Measurements from ENCODE around the gene OOSP4A. TPM values are rescaled to one million over a fixed set of nuclear protein-coding genes. Genes with fewer than 3 reads are reported as not detected.
A peak's percentile ranks its signal among the peaks of the same experiment; 100 is the strongest.
"Not testable (repeated sequence)": the region's sequence is repeated elsewhere in the genome, so short reads cannot be mapped to it uniquely, and the experiment has no call there.

Gene OOSP4A
- polyA plus RNA-seq, 2 of the 4 experiments (the other 2 are of a cell fraction) = not detected

DNA sequence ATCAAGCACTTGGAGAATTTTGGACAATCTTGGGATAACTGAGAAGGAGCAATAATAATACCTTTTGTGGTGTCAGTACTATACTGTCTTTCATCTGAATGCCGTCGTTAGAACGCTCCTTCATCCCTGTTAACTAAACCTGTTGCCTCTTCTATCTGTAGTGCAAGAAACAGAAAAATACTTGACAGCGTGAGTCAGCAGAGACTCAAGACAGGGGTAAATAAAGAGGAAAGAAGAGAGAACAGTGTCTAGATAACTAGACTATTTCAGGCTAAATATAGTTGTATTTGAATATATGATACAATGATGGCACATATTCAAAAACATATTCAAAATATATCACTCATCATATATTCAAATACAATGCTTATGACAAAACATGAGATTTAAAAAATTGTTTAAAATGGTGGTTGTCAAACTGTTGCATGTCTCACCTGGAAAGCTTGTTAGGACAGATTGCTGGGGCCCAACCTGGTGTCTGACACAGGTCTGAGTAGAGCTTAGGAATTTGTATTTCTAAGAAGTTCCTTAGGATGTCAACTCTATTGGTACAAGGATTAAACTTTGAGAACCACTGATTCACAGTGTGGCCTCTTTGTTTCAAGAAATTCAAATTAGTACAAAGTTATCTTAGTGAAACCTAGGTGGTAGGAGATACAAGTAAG, 17.4 kb downstream of the OOSP4A start:
- ATAC-seq = no peak
- Histone ChIP-seq H3K4me2 (no peak overlapping the region), H3K4me1 (no peaks in the 10 kb centered on the region), H3K9me3 (no peaks in the 10 kb centered on the region), H3K4me3 (no peak overlapping the region), H3K27ac (no peak overlapping the region)
- DNase-seq (ENCODE audit: low read depth in 1 of 2, low spot score in 1 of 2) = no peak
- FAIRE-seq = no peak
- TF ChIP-seq RFX5 (IDR thresholded peaks at IDR 0.05) (no peak), POLR2AphosphoS2 (conservative IDR thresholded peaks at IDR 0.05; ENCODE audit: low read length) (no peak), KDM1A (IDR thresholded peaks at IDR 0.05; ENCODE audit: low read depth) (no peak), CBX8 (IDR thresholded peaks at IDR 0.05) (no peak), ZFP36 (IDR thresholded peaks at IDR 0.05; ENCODE audit: borderline replicate concordance, partially characterized antibody) (no peak), HDAC2 (IDR thresholded peaks at IDR 0.05) (no peak), ATOH8 (CRISPR knock-in tag; IDR thresholded peaks at IDR 0.05; ENCODE audit: low read depth) (no peak), SMC3 (IDR thresholded peaks at IDR 0.05) (no peak), EP300 (IDR thresholded peaks at IDR 0.05) (no peak), MAFK (IDR thresholded peaks at IDR 0.05; ENCODE audit: partially characterized antibody) (no peak), RCOR1 (IDR thresholded peaks at IDR 0.05; ENCODE audit: low read depth, low read length) (no peak), CHD4 (IDR thresholded peaks at IDR 0.05; ENCODE audit: borderline replicate concordance) (no peak), SREBF2 (IDR thresholded peaks at IDR 0.05) (no peak), POLR2A (IDR thresholded peaks at IDR 0.05; ENCODE audit: low read length) (no peak), USF2 (IDR thresholded peaks at IDR 0.05) (no peak), JUN (IDR thresholded peaks at IDR 0.05) (no peak)
- TF ChIP-seq, protein P1, sequence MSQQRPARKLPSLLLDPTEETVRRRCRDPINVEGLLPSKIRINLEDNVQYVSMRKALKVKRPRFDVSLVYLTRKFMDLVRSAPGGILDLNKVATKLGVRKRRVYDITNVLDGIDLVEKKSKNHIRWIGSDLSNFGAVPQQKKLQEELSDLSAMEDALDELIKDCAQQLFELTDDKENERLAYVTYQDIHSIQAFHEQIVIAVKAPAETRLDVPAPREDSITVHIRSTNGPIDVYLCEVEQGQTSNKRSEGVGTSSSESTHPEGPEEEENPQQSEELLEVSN (IDR thresholded peaks at IDR 0.05; ENCODE audit: borderline replicate concordance, low read depth) = no peak
- TF ChIP-seq, protein P2, sequence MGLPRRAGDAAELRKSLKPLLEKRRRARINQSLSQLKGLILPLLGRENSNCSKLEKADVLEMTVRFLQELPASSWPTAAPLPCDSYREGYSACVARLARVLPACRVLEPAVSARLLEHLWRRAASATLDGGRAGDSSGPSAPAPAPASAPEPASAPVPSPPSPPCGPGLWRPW (IDR thresholded peaks at IDR 0.05) = no peak
- WGBS (ENCODE audit: missing lambda C conversion rate) = 27% methylated on average over 4 of the region's 4 CpGs
- CTCF ChIA-PET = no interaction called here
- POLR2A ChIA-PET = no interaction called here

DNA sequence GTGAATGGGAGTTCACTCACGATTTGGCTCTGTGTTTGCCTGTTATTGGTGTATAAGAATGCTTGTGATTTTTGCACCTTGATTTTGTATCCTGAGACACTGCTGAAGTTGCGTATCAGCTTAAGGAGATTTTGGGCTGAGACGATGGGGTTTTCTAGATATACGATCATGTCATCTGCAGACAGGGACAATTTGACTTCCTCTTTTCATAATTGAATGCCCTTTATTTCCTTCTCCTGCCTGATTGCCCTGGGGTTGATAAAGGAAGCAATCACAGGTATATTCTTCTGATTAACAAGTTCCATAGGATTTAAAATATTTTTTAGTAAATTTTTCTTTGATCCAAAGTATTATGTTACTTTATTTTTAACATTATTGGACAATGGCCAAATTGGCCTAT, 18.2 kb downstream of the OOSP4A start:
- POLR2A ChIA-PET; FAIRE-seq; DNase-seq (ENCODE audit: low read depth in 1 of 2, low spot score in 1 of 2); H3K4me3 ChIP-seq; ATAC-seq; H3K4me1 ChIP-seq; H3K9me3 ChIP-seq; H3K27ac ChIP-seq; CTCF ChIA-PET; H3K4me2 ChIP-seq: not testable (repeated sequence)
- 28% methylated on average over 4 of the region's 4 CpGs for WGBS (ENCODE audit: missing lambda C conversion rate)

DNA sequence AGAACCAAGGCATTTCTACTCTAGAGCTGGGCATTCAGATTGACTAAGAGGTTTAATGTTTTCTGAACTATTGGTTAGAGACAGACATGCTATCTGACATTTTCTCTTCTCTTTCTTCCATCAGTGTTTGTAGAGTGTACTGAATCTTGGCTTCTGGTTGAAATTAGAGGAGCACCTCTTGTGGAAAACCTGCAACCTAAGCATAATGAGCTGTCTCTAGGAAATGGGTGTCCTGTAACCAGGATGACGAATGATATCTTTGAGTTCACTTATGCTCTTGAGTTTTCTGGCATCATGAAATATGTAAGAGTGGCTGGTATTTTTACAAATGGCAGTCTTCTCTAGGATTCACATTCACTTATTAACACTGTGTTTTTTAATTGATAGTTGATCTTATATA, 19.4 kb downstream of the OOSP4A start:
- ChIA-PET CTCF (interaction anchor here (1.2 kb wide), 1 partner anchor 43 kb away, joined by 3 read pairs; no protein-coding TSS in a partner anchor), POLR2A (no interaction called here)
- 0% methylated on average over 1 of the region's 1 CpG for WGBS (ENCODE audit: missing lambda C conversion rate)
- Histone ChIP-seq H3K4me1 (no peaks in the 10 kb centered on the region), H3K9me3 (no peaks in the 10 kb centered on the region), H3K4me3 (no peak overlapping the region), H3K4me2 (no peak overlapping the region), H3K27ac (no peak overlapping the region)
- TF ChIP-seq MAFK (IDR thresholded peaks at IDR 0.05; ENCODE audit: partially characterized antibody) = peak; percentile 48
- TF ChIP-seq BHLHE40 (IDR thresholded peaks at IDR 0.05; ENCODE audit: low read depth, low read length) = no peak
- FAIRE-seq (no peak), ATAC-seq (no peak), DNase-seq (ENCODE audit: low read depth in 1 of 2, low spot score in 1 of 2) (no peak)

DNA sequence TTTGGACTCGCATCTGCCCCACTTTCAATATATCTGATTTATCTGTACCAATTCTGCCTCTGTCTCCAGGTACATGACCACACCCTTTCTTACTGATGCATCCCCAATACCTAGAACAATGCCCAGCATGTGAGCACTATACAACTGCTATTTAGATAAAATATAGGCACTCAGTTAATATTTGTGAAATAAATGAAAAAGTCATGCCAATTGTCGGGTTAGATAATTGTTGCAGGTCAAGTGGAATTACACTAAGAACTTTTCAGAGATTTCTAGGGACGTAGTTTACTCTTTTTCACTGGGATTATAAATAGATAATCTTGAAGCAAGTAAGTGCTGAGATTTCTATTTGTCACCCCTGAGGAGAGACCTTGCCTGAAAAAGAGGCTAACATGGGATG, 20.5 kb downstream of the OOSP4A start:
- Histone ChIP-seq H3K9me3 (no peaks in the 10 kb centered on the region), H3K4me3 (no peak overlapping the region), H3K4me1 (no peaks in the 10 kb centered on the region), H3K4me2 (no peak overlapping the region), H3K27ac (no peak overlapping the region)
- POLR2A ChIA-PET = no interaction called here
- no peak for FAIRE-seq
- 2% methylated on average over 3 of the region's 3 CpGs for WGBS (ENCODE audit: missing lambda C conversion rate)
- TF ChIP-seq HOXB5 (CRISPR knock-in tag; IDR thresholded peaks at IDR 0.05) = no peak
- TF ChIP-seq HOXA7 (CRISPR knock-in tag; IDR thresholded peaks at IDR 0.05) = no peak
- no peak for TF ChIP-seq ESRRA (IDR thresholded peaks at IDR 0.05; ENCODE audit: borderline replicate concordance, low read length)
- TF ChIP-seq TFCP2L1 (CRISPR knock-in tag; IDR thresholded peaks at IDR 0.05) = no peak
- DNase-seq (ENCODE audit: low read depth in 1 of 2, low spot score in 1 of 2) = no peak
- ATAC-seq = no peak
- CTCF ChIA-PET = no interaction called here

Measured in A549 (cell line).